ENCODE measurements around the gene POLR2F. TPM values are rescaled to one million over a fixed set of nuclear protein-coding genes. Genes with fewer than 3 reads are reported as not detected.
A peak's percentile ranks its signal among the peaks of the same experiment; 100 is the strongest.
"Not testable (repeated sequence)": the region's sequence is repeated elsewhere in the genome, so short reads cannot be mapped to it uniquely, and the experiment has no call there.

POLR2F gene
- total RNA-seq, 1 experiment from 2014 or later = 99.6 TPM

- H3K27ac ChIP-seq = no peak overlapping the region
- DNase-seq (ENCODE audit: low read depth in 1 of 2, low spot score in 2 of 2) = no peak
Observed at GRCh38 chr22:37930952-37931440, 22.5 kb upstream of the POLR2F start.

GRCh38 chr22:37931893-37932389 lies 21.6 kb upstream of the POLR2F start:
- Histone ChIP-seq H3K4me1 (replicated peaks) (peaks cover 21% of the 10 kb centered on the region), H3K27ac (no peak overlapping the region), H3K36me3 (peaks cover 88% of the 10 kb centered on the region), H3K27me3 (replicated peaks) (no peaks in the 10 kb centered on the region), H3K4me3 (no peak overlapping the region), H3K9me3 (replicated peaks) (no peaks in the 10 kb centered on the region)
- DNase-seq (ENCODE audit: low read depth in 1 of 2, low spot score in 2 of 2) = no peak

More at GRCh38 chr22:37930952-37931440, 22.5 kb upstream of the POLR2F start:
- no peak overlapping the region for H3K4me3 ChIP-seq
- no peaks in the 10 kb centered on the region for H3K9me3 ChIP-seq (replicated peaks)
- H3K36me3 ChIP-seq = peaks cover 88% of the 10 kb centered on the region
- H3K27me3 ChIP-seq (replicated peaks) = no peaks in the 10 kb centered on the region
- peaks cover 21% of the 10 kb centered on the region for H3K4me1 ChIP-seq (replicated peaks)

- peaks cover 21% of the 10 kb centered on the region for H3K4me1 ChIP-seq (replicated peaks)
- H3K9me3 ChIP-seq (replicated peaks) = no peaks in the 10 kb centered on the region
- no peak for DNase-seq (ENCODE audit: low read depth in 1 of 2, low spot score in 2 of 2)
- no peak overlapping the region for H3K27ac ChIP-seq
- H3K27me3 ChIP-seq (replicated peaks) = no peaks in the 10 kb centered on the region
- no peak overlapping the region for H3K4me3 ChIP-seq
- H3K36me3 ChIP-seq = peaks cover 85% of the 10 kb centered on the region
Observed at GRCh38 chr22:37932401-37932800, 21.1 kb upstream of the POLR2F start.

- Histone ChIP-seq H3K9me3 (replicated peaks) (no peaks in the 10 kb centered on the region), H3K27ac (peak overlapping the region; percentile 29), H3K4me3 (no peak overlapping the region), H3K27me3 (replicated peaks) (no peaks in the 10 kb centered on the region), H3K36me3 (peaks cover 85% of the 10 kb centered on the region), H3K4me1 (replicated peaks) (peaks cover 21% of the 10 kb centered on the region)
- no peak for DNase-seq (ENCODE audit: low read depth in 1 of 2, low spot score in 2 of 2)
Observed at GRCh38 chr22:37932821-37933578, 20.5 kb upstream of the POLR2F start.

GRCh38 chr22:37933711-37934376 lies 19.7 kb upstream of the POLR2F start:
- H3K36me3 ChIP-seq = peaks cover 82% of the 10 kb centered on the region
- peak; percentile 95 to 96 for DNase-seq (ENCODE audit: low read depth in 1 of 2, low spot score in 2 of 2)

GRCh38 chr22:37940698-37941376 lies 12.7 kb upstream of the POLR2F start:
- Histone ChIP-seq H3K9me3 (replicated peaks) (no peaks in the 10 kb centered on the region), H3K27ac (no peak overlapping the region), H3K27me3 (replicated peaks) (no peaks in the 10 kb centered on the region), H3K36me3 (peaks cover 67% of the 10 kb centered on the region), H3K4me3 (no peak overlapping the region), H3K4me1 (replicated peaks) (no peaks in the 10 kb centered on the region)
- no peak for DNase-seq (ENCODE audit: low read depth in 1 of 2, low spot score in 2 of 2)

More at GRCh38 chr22:37933711-37934376, 19.7 kb upstream of the POLR2F start:
- H3K4me1 ChIP-seq (replicated peaks) = peaks cover 21% of the 10 kb centered on the region
- H3K27ac ChIP-seq = peak overlapping the region; percentile 29
- H3K27me3 ChIP-seq (replicated peaks) = no peaks in the 10 kb centered on the region
- no peak overlapping the region for H3K4me3 ChIP-seq
- H3K9me3 ChIP-seq (replicated peaks) = no peaks in the 10 kb centered on the region

- no peak for DNase-seq (ENCODE audit: low read depth in 1 of 2, low spot score in 2 of 2)
- Histone ChIP-seq H3K27ac (no peak overlapping the region), H3K36me3 (peaks cover 56% of the 10 kb centered on the region), H3K4me1 (replicated peaks) (no peaks in the 10 kb centered on the region), H3K27me3 (replicated peaks) (no peaks in the 10 kb centered on the region), H3K4me3 (no peak overlapping the region), H3K9me3 (replicated peaks) (no peaks in the 10 kb centered on the region)
Observed at GRCh38 chr22:37942133-37942532, 11.4 kb upstream of the POLR2F start.

GRCh38 chr22:37943136-37943824 lies 10.2 kb upstream of the POLR2F start:
- DNase-seq (ENCODE audit: low read depth in 1 of 2, low spot score in 2 of 2) = no peak

GRCh38 chr22:37943825-37944198 lies 9.7 kb upstream of the POLR2F start:
- no peak for DNase-seq (ENCODE audit: low read depth in 1 of 2, low spot score in 2 of 2)

More at GRCh38 chr22:37943136-37943824, 10.2 kb upstream of the POLR2F start:
- Histone ChIP-seq H3K9me3 (replicated peaks) (no peaks in the 10 kb centered on the region), H3K27ac (no peak overlapping the region), H3K4me3 (no peak overlapping the region), H3K36me3 (peaks cover 47% of the 10 kb centered on the region), H3K27me3 (replicated peaks) (no peaks in the 10 kb centered on the region), H3K4me1 (replicated peaks) (no peaks in the 10 kb centered on the region)

GRCh38 chr22:37944423-37944822 lies 9.1 kb upstream of the POLR2F start:
- not testable (repeated sequence) for H3K4me1 ChIP-seq (replicated peaks); H3K27ac ChIP-seq; DNase-seq (ENCODE audit: low read depth in 1 of 2, low spot score in 2 of 2); H3K9me3 ChIP-seq (replicated peaks); H3K4me3 ChIP-seq; H3K27me3 ChIP-seq (replicated peaks)
- H3K36me3 ChIP-seq = peaks cover 37% of the 10 kb centered on the region

More at GRCh38 chr22:37943825-37944198, 9.7 kb upstream of the POLR2F start:
- Histone ChIP-seq H3K9me3 (replicated peaks) (no peaks in the 10 kb centered on the region), H3K36me3 (peaks cover 43% of the 10 kb centered on the region), H3K4me1 (replicated peaks) (no peaks in the 10 kb centered on the region), H3K4me3 (no peak overlapping the region), H3K27me3 (replicated peaks) (no peaks in the 10 kb centered on the region), H3K27ac (no peak overlapping the region)

GRCh38 chr22:37947142-37947795 lies 6.2 kb upstream of the POLR2F start:
- not testable (repeated sequence) for H3K4me3 ChIP-seq; H3K4me1 ChIP-seq (replicated peaks); H3K27me3 ChIP-seq (replicated peaks); H3K27ac ChIP-seq; H3K9me3 ChIP-seq (replicated peaks); DNase-seq (ENCODE audit: low read depth in 1 of 2, low spot score in 2 of 2)
- H3K36me3 ChIP-seq = peaks cover 11% of the 10 kb centered on the region

- DNase-seq (ENCODE audit: low read depth in 1 of 2, low spot score in 2 of 2) = no peak
- H3K9me3 ChIP-seq (replicated peaks) = no peaks in the 10 kb centered on the region
- no peak overlapping the region for H3K27ac ChIP-seq
- H3K36me3 ChIP-seq = peaks cover 4% of the 10 kb centered on the region
- H3K4me3 ChIP-seq = no peak overlapping the region
- H3K4me1 ChIP-seq (replicated peaks) = peaks cover 12% of the 10 kb centered on the region
- H3K27me3 ChIP-seq (replicated peaks) = no peaks in the 10 kb centered on the region
Observed at GRCh38 chr22:37951305-37951704, 2.2 kb upstream of the POLR2F start.

GRCh38 chr22:37952629-37953028 lies 870 bp upstream of the POLR2F start:
- Histone ChIP-seq H3K4me3 (peak overlapping the region; percentile 86), H3K36me3 (peaks cover 16% of the 10 kb centered on the region), H3K4me1 (replicated peaks) (peaks cover 12% of the 10 kb centered on the region)
- not testable (repeated sequence) for H3K27me3 ChIP-seq (replicated peaks); H3K9me3 ChIP-seq (replicated peaks); H3K27ac ChIP-seq; DNase-seq (ENCODE audit: low read depth in 1 of 2, low spot score in 2 of 2)
